Endometrium (tissue), 2 donors: ENCODE data around the gene MFAP4.
"Not testable (repeated sequence)": the region's sequence is repeated elsewhere in the genome, so short reads cannot be mapped to it uniquely, and the experiment has no call there.

Experiments
- FAIRE-seq: peaks from 2 replicates; lab custom pipeline; 2012; peaks lifted over from hg19 to GRCh38; lab: Jason Lieb, UNC
- donor health status: control.
- donor health status: control.

Gene MFAP4

GRCh38 chr17:19370493-19370960 is 16.5 kb downstream of the MFAP4 start:
- FAIRE-seq, result no peak

DNA sequence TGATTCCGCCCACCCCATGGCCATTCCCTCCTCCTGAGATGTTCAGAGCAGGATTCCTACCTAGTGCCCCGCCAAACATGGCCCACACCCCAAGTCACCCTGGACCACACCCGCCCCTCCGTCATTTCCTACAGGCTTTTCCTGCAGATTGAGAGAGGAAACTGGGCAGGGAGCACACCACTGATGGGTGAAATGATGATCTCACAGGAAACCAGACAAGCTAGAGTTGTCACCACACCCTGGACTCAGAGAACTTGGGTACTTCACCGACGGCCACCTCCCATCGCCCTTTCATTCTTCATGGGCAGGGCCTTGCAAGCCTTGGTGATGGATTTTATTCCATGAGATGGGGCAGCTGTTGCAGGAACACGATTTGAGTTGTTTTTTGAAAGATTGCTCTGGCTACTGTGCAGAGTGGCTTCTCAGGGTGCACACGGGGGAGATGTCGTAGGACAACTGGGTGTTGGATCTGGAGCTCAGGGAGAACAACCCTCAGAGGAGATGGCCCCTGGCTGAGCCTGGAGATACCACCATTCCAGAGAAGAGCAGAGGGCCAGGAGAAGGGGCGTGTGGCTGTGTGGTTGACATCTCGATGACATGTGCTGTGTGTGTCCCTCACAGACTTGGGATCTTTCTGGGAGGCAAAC is 17.0 kb downstream of the MFAP4 start:
- no peak for FAIRE-seq

- FAIRE-seq, result no peak
Measured at GRCh38 chr17:19369107-19369778, 17.7 kb downstream of the MFAP4 start.

- no peak for FAIRE-seq
Measured at GRCh38 chr17:19368229-19368628, 18.8 kb downstream of the MFAP4 start.

GRCh38 chr17:19366637-19366972 is 20.4 kb downstream of the MFAP4 start:
- no peak for FAIRE-seq

- no peak for FAIRE-seq
Measured at GRCh38 chr17:19365833-19366636, 21.0 kb downstream of the MFAP4 start.

- FAIRE-seq, result no peak
Measured at GRCh38 chr17:19365499-19365817, 21.5 kb downstream of the MFAP4 start.

- FAIRE-seq, result no peak
Measured at GRCh38 chr17:19364699-19365498, 22.1 kb downstream of the MFAP4 start.

GRCh38 chr17:19363460-19364035 is 23.4 kb downstream of the MFAP4 start:
- no peak for FAIRE-seq

DNA sequence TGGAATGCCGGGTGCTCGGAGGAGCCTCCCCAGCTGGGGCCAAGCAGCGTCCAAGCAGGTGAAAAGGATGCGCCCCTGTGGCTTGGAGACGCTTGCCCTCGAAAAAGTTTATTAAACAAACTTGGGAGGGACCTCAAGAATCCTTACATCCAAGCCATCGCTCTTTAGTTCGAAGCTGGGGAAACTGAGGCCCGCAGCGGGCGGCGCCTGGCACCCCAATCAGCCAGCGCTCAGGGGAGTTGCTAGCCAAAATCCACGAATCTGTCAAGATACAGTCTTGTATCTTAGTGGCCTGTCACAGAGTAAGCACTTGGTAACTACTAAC is 23.9 kb downstream of the MFAP4 start:
- FAIRE-seq, result no peak

- peak; percentile 21 for FAIRE-seq
Measured at GRCh38 chr17:19362277-19363113, 24.5 kb downstream of the MFAP4 start, which contains the start of gene B9D1. Gene B9D1 (minus strand): TSS chr17:19362723. CDS start chr17:19362569, 154 bp downstream.

GRCh38 chr17:19361944-19362276 is 25.1 kb downstream of the MFAP4 start:
- FAIRE-seq, result no peak

- no peak for FAIRE-seq
Measured at GRCh38 chr17:19361326-19361725, 25.7 kb downstream of the MFAP4 start.

- FAIRE-seq, result no peak
Measured at GRCh38 chr17:19360772-19361171, 26.2 kb downstream of the MFAP4 start.

GRCh38 chr17:19359856-19360255 is 27.1 kb downstream of the MFAP4 start:
- no peak for FAIRE-seq

- no peak for FAIRE-seq
Measured at GRCh38 chr17:19359151-19359550, 27.8 kb downstream of the MFAP4 start.

- FAIRE-seq, result no peak
Measured at GRCh38 chr17:19357761-19358160, 29.2 kb downstream of the MFAP4 start.

- FAIRE-seq, result no peak
Measured at GRCh38 chr17:19357351-19357750, 29.6 kb downstream of the MFAP4 start.

DNA sequence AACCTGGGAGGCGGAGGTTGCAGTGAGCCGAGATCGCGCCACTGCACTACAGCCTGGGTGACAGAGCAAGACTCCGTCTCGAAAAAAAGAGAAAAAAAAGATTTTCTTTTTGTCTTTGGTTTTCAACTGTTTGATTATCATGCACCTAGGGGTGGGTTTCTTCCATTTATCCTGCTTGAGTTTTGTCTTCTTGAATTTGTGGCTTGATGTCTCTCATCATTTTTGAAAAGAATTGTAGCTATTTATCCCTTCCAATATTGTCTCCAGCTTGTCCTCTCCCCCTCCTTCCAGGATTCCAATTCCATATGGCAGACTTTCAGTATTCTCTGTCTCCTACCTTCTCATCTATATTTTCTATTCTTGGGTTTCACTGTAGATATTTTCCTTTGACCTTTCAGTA is 32.2 kb downstream of the MFAP4 start:
- no peak for FAIRE-seq

- FAIRE-seq, result not testable (repeated sequence)
Measured at GRCh38 chr17:19353401-19353800, 33.6 kb downstream of the MFAP4 start.

DNA sequence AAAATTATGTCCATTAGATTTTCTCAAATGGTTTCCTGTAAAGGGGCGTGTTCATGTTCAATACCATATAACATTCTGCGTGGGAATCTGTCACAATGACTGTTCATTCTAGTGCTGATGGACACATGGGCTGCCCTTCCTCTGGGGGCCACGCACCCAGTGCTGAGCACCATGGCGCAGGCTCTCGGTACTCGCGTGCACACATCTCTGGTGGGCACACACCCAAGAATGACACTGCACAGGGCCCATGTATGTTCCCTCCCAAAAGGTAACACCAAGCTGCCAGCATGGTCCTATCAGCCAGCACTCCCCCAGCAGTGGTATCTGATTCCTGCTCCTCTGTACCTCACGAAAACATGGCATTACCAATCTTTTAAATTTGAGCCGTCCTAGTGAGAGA is 38.2 kb downstream of the MFAP4 start:
- FAIRE-seq, result no peak
